H1 (cell line): Measurements from ENCODE around the gene TCEAL1. TPM values are rescaled to one million over a fixed set of nuclear protein-coding genes. Genes with fewer than 3 reads are reported as not detected.

Source experiments
- CTCF ChIA-PET: fragments of 300-600 bp; sonication (Branson Sonifier 250); formaldehyde crosslinking; loops from one replicate; lab custom pipeline; 2021; ENCODE audit not compliant: partially characterized antibody; lab: Charles Lee
- POLR2A ChIA-PET: fragments of 300-600 bp; sonication (Branson Sonifier 250); formaldehyde crosslinking; loops from one replicate; lab custom pipeline; 2021; ENCODE audit warnings: inconsistent platforms; ENCODE audit not compliant: partially characterized antibody; lab: Charles Lee
- DNase-seq, 2 experiments: peaks; one replicate each; pipeline versions ENCODE4 v3.0.0 to v3.0.0-alpha.2; 2010 to 2022; ENCODE audit warnings: low spot score in 2 of 2, low read depth in 1 of 2, mixed read lengths in 1 of 2
- FAIRE-seq: peaks from 2 replicates; lab custom pipeline; 2011; peaks lifted over from hg19 to GRCh38; lab: Jason Lieb, UNC
- H2AFZ ChIP-seq: 2 replicates; pipeline ENCODE4 v1.8.1; 2012; ENCODE audit warnings: low read length, inconsistent platforms
- H2AK5ac ChIP-seq: 2 replicates; pipeline ENCODE4 v1.6.1; 2013; ENCODE audit warnings: low read depth, low read length
- H2BK120ac ChIP-seq: replicated peaks from 2 replicates; pipeline ENCODE3; 2013; ENCODE audit warnings: low read depth, low read length, inconsistent platforms
- H2BK12ac ChIP-seq: 2 replicates; pipeline ENCODE4 v1.6.1; 2013; ENCODE audit warnings: low read depth, low read length
- H2BK15ac ChIP-seq: 2 replicates; pipeline ENCODE4 v1.6.1; 2013; ENCODE audit warnings: low read length
- H2BK20ac ChIP-seq: 2 replicates; pipeline ENCODE4 v1.6.1; 2013; ENCODE audit warnings: low read length
- H2BK5ac ChIP-seq: 2 replicates; pipeline ENCODE4 v1.6.1; 2013; ENCODE audit warnings: low read depth, low read length
- H3K14ac ChIP-seq: 2 replicates; pipeline ENCODE4 v1.6.1; 2013; ENCODE audit warnings: inconsistent platforms; ENCODE audit not compliant: insufficient read length
- H3K18ac ChIP-seq: 2 replicates; pipeline ENCODE4 v1.6.1; 2013; ENCODE audit warnings: low read length; ENCODE audit errors: extremely low read depth
- H3K23ac ChIP-seq: 2 replicates; pipeline ENCODE4 v1.6.1; 2013; ENCODE audit warnings: inconsistent platforms; ENCODE audit not compliant: insufficient read length
- H3K23me2 ChIP-seq: 2 replicates; pipeline ENCODE4 v1.6.1; 2013; ENCODE audit warnings: low read depth, low read length
- H3K27ac ChIP-seq: 2 replicates; pipeline ENCODE4 v1.6.1; 2011; ENCODE audit warnings: low read depth, low read length, inconsistent platforms
- H3K27me3 ChIP-seq, 4 experiments: replicated peaks in 1 of 4; 1 replicate in 1 of 4; 2 replicates in 3 of 4; pipeline versions ENCODE4 v1.6.1 to v1.8.1; 2011 to 2013; ENCODE audit warnings: low read length in 3 of 4, mild to moderate bottlenecking in 3 of 4, inconsistent platforms in 2 of 4, mixed read lengths in 2 of 4, moderate library complexity in 1 of 4; ENCODE audit not compliant: control insufficient read depth in 3 of 4, insufficient read depth in 3 of 4; ENCODE audit errors: extremely low read depth in 1 of 4
- H3K36me3 ChIP-seq, 4 experiments: 2 replicates each; pipeline versions ENCODE4 v1.6.1 to v1.8.1; 2011 to 2013; ENCODE audit warnings: mild to moderate bottlenecking in 4 of 4, low read length in 3 of 4, moderate library complexity in 2 of 4, control low read depth in 1 of 4, inconsistent platforms in 1 of 4; ENCODE audit not compliant: insufficient read depth in 4 of 4, control insufficient read depth in 2 of 4
- H3K4ac ChIP-seq: replicated peaks from 2 replicates; pipeline ENCODE3; 2013; ENCODE audit warnings: low read length, low read depth, mixed read lengths, inconsistent platforms; ENCODE audit not compliant: insufficient read length
- H3K4me1 ChIP-seq, 4 experiments: replicated peaks in 1 of 4; 1 replicate in 1 of 4; 2 replicates in 3 of 4; pipeline versions ENCODE4 v1.6.1 to v1.8.1; 2011 to 2013; ENCODE audit warnings: low read length in 3 of 4, inconsistent platforms in 2 of 4, mixed read lengths in 1 of 4; ENCODE audit not compliant: insufficient read depth in 4 of 4, control insufficient read depth in 3 of 4
- H3K4me2 ChIP-seq, 2 experiments: 2 replicates each; pipeline versions ENCODE4 v1.6.1 to v1.8.1; 2011 to 2013; ENCODE audit warnings: low read depth in 2 of 2, low read length in 2 of 2, control low read depth in 1 of 2, inconsistent platforms in 1 of 2, mild to moderate bottlenecking in 1 of 2; ENCODE audit not compliant: insufficient read depth in 1 of 2
- H3K4me3 ChIP-seq, 4 experiments: fragments of 200-600, 300-600 bp in 1 of 4; sonication (generic), shearing (Covaris generic), sonication (Bioruptor Twin) in 1 of 4; 2 replicates each; pipeline versions ENCODE4 v1.5.1 to v1.8.1; 2011 to 2016; ENCODE audit warnings: low read length in 4 of 4, low read depth in 3 of 4, control low read depth in 2 of 4, inconsistent platforms in 2 of 4, mild to moderate bottlenecking in 2 of 4, mixed read lengths in 1 of 4, moderate library complexity in 1 of 4; ENCODE audit not compliant: insufficient read depth in 2 of 4; ENCODE audit errors: extremely low read depth in 1 of 4
- H3K56ac ChIP-seq: replicated peaks from 2 replicates; pipeline ENCODE3; 2013; ENCODE audit warnings: low read depth, mild to moderate bottlenecking, mixed read lengths, low read length, inconsistent platforms; ENCODE audit not compliant: insufficient read length
- H3K79me1 ChIP-seq: 2 replicates; pipeline ENCODE4 v1.6.1; 2013; ENCODE audit warnings: low read depth, low read length, control low read depth
- H3K79me2 ChIP-seq, 2 experiments: 2 replicates each; pipeline versions ENCODE4 v1.6.1 to v1.8.1; 2012 to 2013; ENCODE audit warnings: low read length in 2 of 2, mild to moderate bottlenecking in 2 of 2, inconsistent platforms in 1 of 2; ENCODE audit not compliant: insufficient read depth in 2 of 2, control insufficient read depth in 1 of 2
- H3K9ac ChIP-seq, 4 experiments: replicated peaks in 1 of 4; 1 replicate in 1 of 4; 2 replicates in 3 of 4; pipeline versions ENCODE4 v1.6.1 to v1.8.1; 2011 to 2013; ENCODE audit warnings: low read depth in 3 of 4, low read length in 3 of 4, control low read depth in 2 of 4, mild to moderate bottlenecking in 2 of 4, moderate library complexity in 2 of 4, inconsistent platforms in 1 of 4; ENCODE audit errors: extremely low read depth in 1 of 4
- H3K9me3 ChIP-seq, 2 experiments: 2 replicates each; pipeline versions ENCODE4 v1.6.1 to v1.8.1; 2012 to 2013; ENCODE audit warnings: mild to moderate bottlenecking in 2 of 2, moderate library complexity in 2 of 2, control low read depth in 1 of 2, inconsistent platforms in 1 of 2, low read depth in 1 of 2, low read length in 1 of 2, mixed read lengths in 1 of 2; ENCODE audit not compliant: insufficient read depth in 2 of 2
- H4K20me1 ChIP-seq, 2 experiments: replicated peaks in 1 of 2; 2 replicates each; pipeline versions ENCODE3 to v1.8.1; 2011 to 2013; ENCODE audit warnings: inconsistent platforms in 2 of 2, low read length in 2 of 2, mild to moderate bottlenecking in 1 of 2; ENCODE audit not compliant: insufficient read depth in 2 of 2, control insufficient read depth in 1 of 2
- H4K5ac ChIP-seq: 2 replicates; pipeline ENCODE4 v1.6.1; 2013; ENCODE audit warnings: low read length, low read depth, mixed read lengths, inconsistent platforms; ENCODE audit not compliant: insufficient read length
- H4K8ac ChIP-seq: 2 replicates; pipeline ENCODE4 v1.8.0; 2013; ENCODE audit warnings: mild to moderate bottlenecking, moderate library complexity, low read length, inconsistent platforms; ENCODE audit not compliant: insufficient read depth; ENCODE audit errors: extremely low read depth
- H4K91ac ChIP-seq: replicated peaks from 2 replicates; pipeline ENCODE3; 2013; ENCODE audit warnings: low read length, mixed read lengths, inconsistent platforms; ENCODE audit not compliant: insufficient read length
- BRCA1 ChIP-seq: IDR thresholded peaks from 2 replicates; pipeline ENCODE4 v1.6.1; 2012; ENCODE audit warnings: low read depth, low read length, improper control_type of control experiment
- KDM5A ChIP-seq: fragments of 200-600 bp; IDR thresholded peaks from 2 replicates; pipeline ENCODE4 v1.7.1; 2012; ENCODE audit warnings: mild to moderate bottlenecking, low read length, inconsistent platforms, mixed read lengths
- TEAD4 ChIP-seq: IDR thresholded peaks from 2 replicates; pipeline ENCODE4 v1.6.1; 2012; ENCODE audit warnings: low read depth, low read length, inconsistent platforms, mixed read lengths
- ZNF274 ChIP-seq: IDR thresholded peaks from 2 replicates; pipeline ENCODE4 v1.7.0; 2012; ENCODE audit warnings: low read length, borderline replicate concordance; ENCODE audit errors: extremely low read depth
- WGBS, 2 experiments: shearing (Covaris generic) in 1 of 2; methylation state at CpG; one replicate each; pipeline versions ENCODE4 v1.1.6 to v1.1.7; 2013 to 2015; ENCODE audit warnings: low lambda C conversion rate in 2 of 2, mixed read lengths in 2 of 2, inconsistent platforms in 1 of 2, low coverage in 1 of 2, missing lambda C conversion rate in 1 of 2; ENCODE audit not compliant: insufficient replicate concordance in 2 of 2, insufficient coverage in 1 of 2, insufficient read length in 1 of 2; ENCODE audit errors: extremely low coverage in 1 of 2, missing lambda C conversion rate in 1 of 2; 5-methylcytosine and 5-hydroxymethylcytosine counted together
- polyA plus RNA-seq, 7 experiments: library from polyadenylated mRNA; depleted of rRNA in 3 of 7; stranded (reverse) in 5 of 7; unstranded in 2 of 7; fragments of >200 nt in 5 of 7; fragments of 200-250 nt in 2 of 7; gene quantifications; 1 replicate in 5 of 7; 2 replicates in 1 of 7; 4 replicates in 1 of 7; pipeline versions ENCODE4 v1.2.1 to v1.2.3, GENCODE V29; 2011 to 2013; ENCODE audit warnings: missing spikeins in 2 of 7, mixed read lengths in 2 of 7
- total RNA-seq: library from RNA; stranded (reverse); fragmentation: NEBNext Ultra II Directional; extraction: Animal tissue kit (Norgen Biotek cat#: 25700); gene quantifications from 2 replicates; pipeline ENCODE4 v1.2.1, GENCODE V29; 2021

Gene TCEAL1
- total and polyA plus RNA-seq, 2 of the 8 experiments (the other 6 are each of a cell fraction or from before 2014, with no cell fraction given) = 3.9 to 4.1 TPM

DNA sequence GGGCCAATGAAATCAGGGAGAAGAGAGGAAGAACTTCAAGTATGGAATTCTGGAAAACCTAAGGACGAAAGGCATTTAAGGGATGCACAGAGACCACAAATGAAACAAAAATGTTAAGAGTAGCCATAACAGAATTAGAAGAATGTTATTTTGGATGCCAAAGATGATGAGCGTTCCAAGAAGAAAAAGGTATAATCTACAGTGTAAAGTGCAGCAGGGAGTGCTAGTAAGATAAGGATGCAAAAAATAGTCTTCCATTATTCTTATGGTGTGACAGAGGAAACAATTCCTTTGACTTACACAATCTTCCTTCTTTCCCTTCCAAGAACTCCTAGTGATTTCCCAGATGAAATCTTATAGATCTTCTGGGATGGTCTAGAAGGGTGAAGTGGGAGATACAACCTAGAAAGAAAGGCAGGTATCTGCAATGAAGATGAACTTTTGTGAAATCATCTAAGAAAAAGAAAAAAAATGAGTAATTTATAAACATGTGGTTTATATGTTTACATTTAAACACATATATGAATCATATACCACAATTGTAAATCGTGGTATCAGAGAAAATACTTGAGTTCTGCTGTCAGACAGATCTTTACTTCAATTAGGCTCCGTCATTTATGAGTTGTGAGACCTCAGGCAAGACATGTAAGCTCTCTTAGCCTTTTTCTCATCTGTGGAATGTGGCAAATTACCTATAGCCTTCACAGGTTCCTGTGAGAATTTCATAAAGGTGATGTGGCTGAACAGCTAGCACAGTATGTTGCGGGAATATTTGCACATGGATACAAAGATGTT lies 49.6 kb downstream of the TCEAL1 start:
- Histone ChIP-seq H2AFZ (no peak overlapping the region), H2BK15ac (no peak overlapping the region), H3K18ac (no peak overlapping the region), H3K4me2 (no peak overlapping the region), H2BK20ac (no peak overlapping the region), H2AK5ac (no peak overlapping the region), H4K91ac (no peak overlapping the region), H3K79me1 (no peaks in the 10 kb centered on the region), H3K23me2 (no peaks in the 10 kb centered on the region), H3K4me1 (no peaks in the 10 kb centered on the region; a peak in 1 of 7 replicates), H2BK12ac (no peak overlapping the region), H2BK5ac (no peak overlapping the region), H3K14ac (no peak overlapping the region), H4K5ac (no peak overlapping the region), H3K27me3 (no peaks in the 10 kb centered on the region), H3K4ac (no peak overlapping the region), H3K79me2 (no peaks in the 10 kb centered on the region), H3K9ac (no peak overlapping the region), H3K23ac (no peak overlapping the region), H3K4me3 (no peak overlapping the region), H3K36me3 (peaks cover 5 to 67% (median 24%) of the 10 kb centered on the region in 4 experiments; a peak in 7 of 8 replicates), H3K56ac (no peak overlapping the region), H3K27ac (no peak overlapping the region), H4K8ac (no peak overlapping the region), H2BK120ac (no peak overlapping the region), H3K9me3 (no peaks in the 10 kb centered on the region), H4K20me1 (no peaks in the 10 kb centered on the region)
- WGBS, 2 experiments = 91% methylated on average over 5 of the region's 5 CpGs; no CpG with 5 or more reads in 1 of the 2 experiments
- POLR2A ChIA-PET = interaction anchor here (1.1 to 1.4 kb wide), 2 partner anchors 11 to 145 kb away, joined by 3 to 4 read pairs; no protein-coding TSS in a partner anchor
- FAIRE-seq (no peak), DNase-seq (no peak)
- TF ChIP-seq KDM5A = no peak
- TF ChIP-seq TEAD4 = no peak
- no peak for TF ChIP-seq BRCA1
- TF ChIP-seq ZNF274 = no peak
- CTCF ChIA-PET = no interaction called here
